Measurements from ENCODE around the gene CFD.
"Not testable (repeated sequence)": the region's sequence is repeated elsewhere in the genome, so short reads cannot be mapped to it uniquely, and the experiment has no call there.

CFD gene

GRCh38 chr19:871446-872265 is 12.2 kb downstream of the CFD start:
- DNase-seq (ENCODE audit: low spot score) = no peak

DNA sequence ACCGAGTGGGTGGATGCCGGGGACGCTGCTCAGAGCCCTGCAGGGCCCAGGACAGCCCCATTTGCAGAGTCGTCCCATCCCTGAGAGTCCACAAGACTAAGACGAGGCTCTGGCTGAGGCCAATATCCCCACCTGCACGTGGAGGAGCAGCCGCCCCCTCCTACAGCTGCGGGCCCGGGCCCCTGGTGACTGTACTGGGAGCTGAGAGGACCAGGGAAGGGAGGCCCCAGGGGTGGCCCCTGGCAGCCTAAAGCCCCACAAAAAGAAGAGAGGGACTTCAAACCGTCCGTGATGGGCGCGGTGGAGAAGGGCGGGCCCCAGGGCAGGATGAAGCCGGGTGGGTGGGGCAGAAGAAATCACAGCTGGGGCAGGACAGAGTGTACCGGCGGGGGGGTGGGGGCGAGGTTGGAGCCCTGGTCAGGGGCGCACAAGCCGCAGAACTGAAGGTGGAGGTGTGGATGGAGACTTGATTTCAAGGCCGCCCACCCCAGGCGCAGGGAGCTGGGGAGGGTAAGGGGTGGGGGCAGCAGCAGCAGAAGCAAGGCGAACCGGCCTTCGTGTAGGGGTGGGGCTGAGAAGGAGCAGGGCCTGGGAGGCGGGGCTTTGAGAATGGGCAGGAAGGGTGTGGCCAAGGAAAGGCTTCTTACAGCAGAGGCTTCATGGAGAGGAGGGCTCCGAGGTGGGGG is 12.9 kb downstream of the CFD start:
- no peak for DNase-seq (ENCODE audit: low spot score)

DNA sequence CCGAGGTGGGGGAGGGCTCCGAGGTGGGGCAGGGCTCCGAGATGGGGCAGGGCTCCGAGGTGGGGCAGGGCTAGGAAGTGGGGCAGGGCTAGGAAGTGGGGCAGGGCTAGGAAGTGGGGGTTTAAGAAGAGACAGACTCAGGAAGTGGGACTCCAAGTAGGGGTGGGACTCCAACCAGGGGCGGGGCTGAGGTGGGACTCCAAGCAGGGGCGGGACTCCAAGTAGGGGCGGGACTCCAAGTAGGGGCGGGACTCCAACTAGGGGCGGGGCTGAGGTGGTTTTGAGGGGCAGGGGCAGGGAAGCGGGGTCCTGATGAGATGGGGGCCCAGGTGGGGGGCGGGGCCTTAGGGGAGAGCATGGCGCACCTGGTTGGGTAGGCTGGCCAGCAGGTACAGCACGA is 13.6 kb downstream of the CFD start:
- no peak for DNase-seq (ENCODE audit: low spot score)

DNA sequence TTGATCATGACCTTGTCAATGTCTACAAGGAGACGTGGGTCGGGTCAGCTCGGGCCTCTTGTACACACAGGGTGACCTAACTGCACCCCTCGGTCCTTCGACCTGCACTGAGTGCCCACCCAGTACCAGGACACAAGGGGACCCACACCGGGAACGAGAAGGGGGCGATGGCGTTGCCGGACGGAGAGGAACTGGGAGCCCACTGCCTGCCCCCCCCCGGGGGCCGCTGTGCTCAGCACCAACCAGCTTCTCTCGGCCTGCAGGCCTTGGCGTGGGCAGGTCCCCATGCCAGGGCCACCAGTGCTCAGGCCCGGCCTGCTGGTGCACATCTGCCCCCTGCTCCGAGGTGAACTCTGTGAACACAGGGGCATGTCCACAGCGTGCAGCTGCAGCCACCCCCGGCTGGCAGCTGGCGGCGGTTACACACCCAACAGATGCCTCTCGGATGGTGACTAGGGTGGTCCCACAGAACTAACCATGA is 14.1 kb downstream of the CFD start:
- no peak for DNase-seq (ENCODE audit: low spot score)

DNA sequence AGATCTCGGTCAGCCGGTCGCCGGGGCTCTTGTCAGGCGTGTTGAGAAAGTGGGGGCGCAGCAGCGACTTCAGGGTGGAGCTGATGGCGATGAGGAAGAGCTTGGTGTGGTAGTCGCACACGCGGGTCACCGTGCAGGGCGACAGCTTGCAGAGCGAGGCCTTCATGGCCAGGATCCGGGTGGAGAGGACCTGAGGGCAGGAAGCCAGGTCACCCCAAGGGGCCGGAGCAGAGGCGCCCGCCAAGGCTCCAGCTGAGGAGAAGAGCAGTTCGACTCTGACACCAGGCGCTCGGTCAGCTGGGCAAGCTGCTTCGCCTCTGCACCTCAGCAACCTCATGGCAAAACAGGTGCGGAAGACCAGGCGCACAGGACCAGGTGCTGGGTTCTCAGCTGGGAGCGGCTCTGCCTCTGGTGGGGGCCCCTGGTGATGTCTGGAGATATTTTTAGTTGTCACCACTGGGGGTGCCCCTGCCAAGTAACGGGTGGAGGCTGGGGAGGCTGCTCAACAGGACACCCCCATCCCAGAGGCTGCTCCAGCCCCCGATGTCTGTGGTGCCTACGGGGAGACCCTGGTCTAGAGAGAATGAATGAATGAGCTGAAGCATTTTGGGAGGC is 15.9 kb downstream of the CFD start:
- DNase-seq (ENCODE audit: low spot score) = no peak

- DNase-seq (ENCODE audit: low spot score) = no peak
Measured at GRCh38 chr19:876089-876488, 16.6 kb downstream of the CFD start.

- no peak for DNase-seq (ENCODE audit: low spot score)
Measured at GRCh38 chr19:876780-877314, 17.4 kb downstream of the CFD start.

- DNase-seq (ENCODE audit: low spot score) = not testable (repeated sequence)
Measured at GRCh38 chr19:877992-878660, 18.7 kb downstream of the CFD start.

GRCh38 chr19:878751-879561 is 19.5 kb downstream of the CFD start:
- DNase-seq (ENCODE audit: low spot score) = not testable (repeated sequence)

- no peak for DNase-seq (ENCODE audit: low spot score)
Measured at GRCh38 chr19:879711-880438, 20.4 kb downstream of the CFD start.

DNA sequence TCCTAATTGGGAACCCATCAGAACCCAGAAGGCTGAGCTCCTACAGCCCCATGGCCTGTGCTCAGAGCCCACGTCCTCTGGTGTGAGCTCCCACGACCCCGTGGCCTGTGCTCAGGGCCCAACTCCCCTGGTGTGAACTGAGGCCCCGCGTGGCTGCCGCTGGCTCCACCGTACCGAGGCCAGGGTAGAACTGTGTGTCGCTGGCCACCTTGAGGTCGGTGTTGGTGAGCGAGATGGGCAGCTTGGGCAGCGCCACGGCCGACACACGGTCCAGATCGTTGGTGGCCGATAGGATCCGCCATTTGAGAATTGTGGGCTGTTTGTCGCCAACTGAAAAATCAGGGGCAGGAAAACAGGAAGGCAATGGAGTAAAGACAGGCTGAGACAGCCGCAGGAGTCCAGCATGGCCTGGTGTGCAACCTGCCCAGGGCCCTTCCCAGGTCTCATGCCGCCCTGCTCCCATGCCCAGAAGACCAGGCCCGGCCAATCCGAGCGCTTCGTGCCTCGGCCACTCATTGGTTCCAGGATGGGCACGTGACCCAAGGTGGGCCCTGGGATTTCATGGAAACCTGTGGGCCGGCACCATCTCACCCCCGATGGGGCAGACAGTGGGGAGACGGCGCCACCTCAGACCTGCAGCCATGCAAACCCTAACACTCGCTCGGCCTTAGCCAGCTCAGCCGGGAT is 22.1 kb downstream of the CFD start:
- no peak for DNase-seq (ENCODE audit: low spot score)

- DNase-seq (ENCODE audit: low spot score) = no peak
Measured at GRCh38 chr19:882871-883497, 23.5 kb downstream of the CFD start.

- DNase-seq (ENCODE audit: low spot score) = no peak
Measured at GRCh38 chr19:883661-884211, 24.3 kb downstream of the CFD start.

GRCh38 chr19:884420-885211 is 25.2 kb downstream of the CFD start:
- DNase-seq (ENCODE audit: low spot score) = no peak

DNA sequence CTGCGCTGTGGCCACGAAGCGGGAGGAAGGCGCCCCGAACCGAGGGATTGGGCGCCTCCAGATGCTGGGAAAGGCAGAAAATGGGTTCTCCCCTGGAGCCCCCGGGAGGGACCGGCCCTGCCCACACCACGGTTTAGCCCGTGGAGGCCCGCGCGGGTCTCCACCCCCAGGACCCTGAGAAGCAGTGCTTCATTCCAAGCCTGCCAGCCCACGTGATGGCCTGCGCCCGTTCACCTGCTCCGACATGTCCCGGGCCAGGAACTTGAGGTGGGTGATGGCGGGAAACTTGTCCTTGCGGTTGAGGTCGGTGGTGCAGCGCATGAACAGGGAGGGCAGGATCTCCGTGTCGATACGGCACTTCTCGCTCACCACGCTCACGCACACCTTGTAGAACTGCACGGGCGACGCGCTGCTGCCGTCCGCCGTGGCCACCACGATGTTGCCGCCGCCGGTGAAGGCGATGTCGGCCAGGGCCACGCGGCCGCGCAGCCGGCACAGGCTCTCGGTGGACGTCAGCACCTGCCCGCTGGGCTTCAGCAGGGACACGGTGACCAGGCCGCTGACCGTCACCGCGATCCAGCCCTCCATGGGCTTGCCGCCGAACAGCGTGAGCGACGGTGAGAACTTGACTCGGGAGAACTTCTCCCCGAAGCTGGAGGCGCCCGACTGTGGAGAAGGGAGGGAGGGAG is 26.2 kb downstream of the CFD start:
- DNase-seq (ENCODE audit: low spot score) = no peak

- no peak for DNase-seq (ENCODE audit: low spot score)
Measured at GRCh38 chr19:887072-887471, 27.6 kb downstream of the CFD start.

DNA sequence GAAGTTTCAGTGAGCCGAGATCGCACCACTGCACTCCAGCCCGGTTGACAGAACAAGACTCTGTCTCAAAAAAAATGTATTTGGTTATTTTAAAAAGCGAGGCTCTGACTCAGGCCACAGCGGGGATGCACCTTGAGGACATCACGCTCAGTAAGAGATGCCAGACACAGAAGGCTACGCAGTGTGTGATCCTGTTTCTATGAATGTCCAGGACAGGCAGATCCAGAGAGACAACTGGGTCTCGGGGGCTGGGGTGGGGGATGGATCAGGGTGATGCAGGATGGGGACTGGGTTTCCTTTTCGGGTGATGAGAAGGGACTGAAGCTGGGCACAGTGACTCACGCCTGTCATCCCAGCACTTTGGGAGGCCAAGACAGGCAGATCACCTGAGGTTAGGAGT is 28.1 kb downstream of the CFD start:
- DNase-seq (ENCODE audit: low spot score) = no peak
